Measurements from ENCODE around the gene WDR27.

GRCh38 chr6:169654598-169655391 lies 47.0 kb downstream of the WDR27 start:
- TF ChIP-seq POLR2A (IDR thresholded peaks at IDR 0.05) (peak in 1 of 4 donors; percentile 46), CTCF (IDR thresholded peaks at IDR 0.05) (peak in 3 of 6 experiments; percentile 37 to 45 (median 44))

Data from esophagus squamous epithelium (tissue), 4 donors.